ENCODE data around the gene CHD5. TPM values are rescaled to one million over a fixed set of nuclear protein-coding genes. Genes with fewer than 3 reads are reported as not detected.

CHD5 gene
- total RNA-seq, 1 experiment from 2014 or later = 0.53 TPM

DNA sequence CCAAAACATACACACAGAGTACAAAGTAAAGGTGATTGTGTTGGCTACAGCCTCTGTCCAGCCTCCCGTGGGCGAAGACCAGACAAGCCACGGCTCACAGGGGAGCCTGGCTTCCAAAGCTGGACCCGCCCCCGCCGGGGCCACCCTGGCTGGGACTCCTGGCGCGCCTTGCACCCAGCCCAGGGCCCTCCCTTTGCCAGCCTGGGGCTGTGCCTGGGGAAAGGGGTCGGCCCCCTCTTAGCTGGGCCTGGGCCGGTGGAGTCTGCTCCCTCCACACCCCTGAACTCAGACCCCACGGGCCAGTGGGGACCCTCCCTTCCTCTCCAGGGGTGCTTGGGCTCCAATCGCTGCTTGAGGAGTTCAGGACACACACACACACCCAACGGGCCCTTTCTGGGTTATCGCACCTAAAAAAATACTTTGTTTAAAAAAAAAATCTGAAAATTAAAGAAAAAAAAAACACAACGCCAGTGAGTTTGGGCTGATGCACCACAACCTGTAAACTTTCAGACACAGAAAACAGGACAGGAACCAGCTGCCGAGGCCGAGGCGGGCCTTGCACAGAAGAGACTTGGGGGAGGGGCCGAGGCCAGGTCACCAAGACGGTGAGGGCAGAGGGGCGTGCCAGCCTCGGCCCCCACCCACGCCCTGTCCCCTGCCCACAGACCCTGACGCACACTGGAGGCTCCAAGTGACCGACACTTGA, 78.1 kb downstream of the CHD5 start:
- peaks cover 9% of the 10 kb centered on the region for H3K4me1 ChIP-seq (replicated peaks)
- no peaks in the 10 kb centered on the region for H3K9me3 ChIP-seq (replicated peaks)
- no peaks in the 10 kb centered on the region for H3K36me3 ChIP-seq
- H3K27ac ChIP-seq = no peak overlapping the region
- no peaks in the 10 kb centered on the region for H3K27me3 ChIP-seq (replicated peaks)
- DNase-seq (ENCODE audit: low read depth in 1 of 2, low spot score in 2 of 2) = no peak
- no peak overlapping the region for H3K4me3 ChIP-seq

DNA sequence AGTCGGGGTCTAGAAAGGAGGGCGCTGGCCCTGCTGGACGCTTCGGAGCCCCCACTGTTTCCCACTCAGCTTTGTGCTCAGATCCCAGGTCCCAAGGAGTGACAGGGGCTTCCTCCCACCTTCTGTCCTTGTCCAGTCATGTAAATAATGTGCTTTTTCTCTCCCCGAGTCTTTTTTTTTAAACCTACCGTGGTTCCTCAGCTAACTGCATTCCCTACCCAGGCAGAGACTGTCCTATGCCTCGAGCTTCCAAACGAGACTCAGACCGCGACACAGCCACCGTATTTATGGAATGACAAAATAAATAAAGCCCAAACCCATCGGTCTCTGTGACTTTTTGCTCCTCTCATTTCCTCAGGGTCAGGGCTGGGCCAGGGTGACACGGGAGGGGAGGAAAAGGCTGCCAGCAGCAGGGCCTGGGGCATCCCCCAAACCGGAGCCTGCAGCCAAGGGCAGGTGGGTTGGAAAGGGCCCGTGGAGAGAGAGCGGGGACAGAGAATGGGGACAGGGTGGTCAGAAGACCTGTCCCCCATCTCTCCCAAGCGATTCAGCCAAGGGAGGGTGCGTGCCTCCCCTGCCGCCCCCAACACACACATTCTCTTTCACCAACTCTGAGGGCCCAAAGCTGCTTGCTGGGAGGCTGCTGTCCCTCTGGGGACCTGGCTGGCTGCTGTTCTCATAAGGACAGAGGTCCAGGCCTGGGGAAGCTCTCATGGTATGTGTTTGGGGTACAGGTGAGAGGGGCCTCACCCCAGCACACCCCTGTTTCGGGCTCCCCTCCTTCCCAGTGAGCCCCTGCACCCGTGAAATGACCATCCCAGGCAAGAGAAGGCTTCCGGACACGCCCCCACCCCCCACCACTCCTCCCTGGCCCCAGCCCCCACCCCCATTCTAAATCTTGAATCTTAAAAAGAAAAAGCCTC, 79.0 kb downstream of the CHD5 start:
- no peak for DNase-seq (ENCODE audit: low read depth in 1 of 2, low spot score in 2 of 2)
- no peaks in the 10 kb centered on the region for H3K9me3 ChIP-seq (replicated peaks)
- H3K4me1 ChIP-seq (replicated peaks) = peaks cover 9% of the 10 kb centered on the region
- no peaks in the 10 kb centered on the region for H3K36me3 ChIP-seq
- H3K4me3 ChIP-seq = no peak overlapping the region
- no peaks in the 10 kb centered on the region for H3K27me3 ChIP-seq (replicated peaks)
- no peak overlapping the region for H3K27ac ChIP-seq

DNA sequence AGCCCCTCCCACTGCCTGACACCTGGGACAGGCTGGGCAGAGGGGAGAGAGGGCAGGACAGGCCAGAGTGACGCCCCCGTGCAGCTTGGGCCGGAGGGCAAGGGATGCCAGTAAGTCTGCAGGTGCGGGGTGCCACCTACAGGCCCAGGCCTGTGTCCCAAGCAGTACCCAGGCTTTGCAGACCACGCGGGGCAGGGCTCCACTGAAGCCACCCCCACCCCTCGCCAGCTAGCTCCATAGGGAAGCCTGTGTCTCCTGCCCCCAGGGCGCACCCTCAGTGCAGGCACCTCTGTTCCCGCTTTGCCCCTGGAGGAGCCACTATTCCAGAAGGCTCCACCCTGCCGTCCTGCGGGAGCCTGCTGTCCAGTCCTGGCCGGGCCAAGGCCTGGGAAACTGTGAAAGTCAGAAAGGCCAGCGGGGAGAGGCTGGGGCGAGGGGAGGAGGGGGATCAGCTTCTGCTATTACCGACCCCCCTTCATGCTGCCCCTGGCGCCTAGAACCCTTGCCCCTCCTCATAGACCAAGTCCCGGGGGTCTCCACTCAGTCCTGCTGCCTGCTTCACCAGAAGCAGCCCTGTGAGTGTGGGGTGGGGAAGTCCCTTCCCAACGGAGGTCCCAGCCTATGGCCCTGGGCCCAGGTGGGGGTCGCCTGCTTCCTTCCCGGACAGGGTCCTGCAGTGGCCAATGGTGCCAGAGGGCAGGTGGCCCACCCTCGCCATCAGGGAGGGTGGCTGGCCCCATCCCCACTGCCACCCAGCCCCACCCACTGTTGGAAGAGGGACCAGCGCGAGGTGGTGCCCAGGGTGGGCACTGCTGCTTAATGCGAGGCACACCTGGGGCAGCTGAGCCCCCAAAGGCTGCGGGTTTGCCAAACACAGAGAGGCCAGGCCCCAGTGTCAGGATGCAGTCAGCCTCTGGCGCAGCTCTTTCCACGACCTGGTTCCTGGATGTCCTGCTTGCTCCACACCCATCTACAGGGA, 80.0 kb downstream of the CHD5 start:
- no peak for DNase-seq (ENCODE audit: low read depth in 1 of 2, low spot score in 2 of 2)
- Histone ChIP-seq H3K4me1 (replicated peaks) (peaks cover 9% of the 10 kb centered on the region), H3K9me3 (replicated peaks) (no peaks in the 10 kb centered on the region), H3K27me3 (replicated peaks) (no peaks in the 10 kb centered on the region), H3K27ac (no peak overlapping the region), H3K36me3 (no peaks in the 10 kb centered on the region), H3K4me3 (no peak overlapping the region)

DNA sequence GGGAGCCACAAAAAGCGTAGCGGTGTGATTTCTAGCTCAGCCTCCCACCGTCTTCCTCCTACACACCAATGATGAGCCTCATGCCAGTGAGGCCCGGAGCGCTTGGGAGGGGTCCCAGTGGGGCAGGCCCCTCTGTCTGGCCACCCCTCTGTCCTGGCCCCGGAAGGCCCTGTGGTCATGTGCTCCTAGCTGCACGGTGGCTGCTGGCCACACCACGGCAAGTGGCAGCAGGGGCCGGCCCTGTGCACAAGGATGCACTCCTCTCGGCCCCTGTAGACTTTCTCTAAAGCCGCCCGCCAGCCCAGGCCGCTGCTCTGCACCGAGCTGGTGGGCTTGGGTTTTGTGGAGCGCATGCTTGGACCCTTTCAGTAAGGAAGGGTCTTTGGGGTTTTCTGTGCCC, 80.8 kb downstream of the CHD5 start:
- H3K4me1 ChIP-seq (replicated peaks) = peaks cover 9% of the 10 kb centered on the region
- H3K4me3 ChIP-seq = no peak overlapping the region
- no peak overlapping the region for H3K27ac ChIP-seq
- no peaks in the 10 kb centered on the region for H3K36me3 ChIP-seq
- no peaks in the 10 kb centered on the region for H3K9me3 ChIP-seq (replicated peaks)
- DNase-seq (ENCODE audit: low read depth in 1 of 2, low spot score in 2 of 2) = no peak
- no peaks in the 10 kb centered on the region for H3K27me3 ChIP-seq (replicated peaks)

DNA sequence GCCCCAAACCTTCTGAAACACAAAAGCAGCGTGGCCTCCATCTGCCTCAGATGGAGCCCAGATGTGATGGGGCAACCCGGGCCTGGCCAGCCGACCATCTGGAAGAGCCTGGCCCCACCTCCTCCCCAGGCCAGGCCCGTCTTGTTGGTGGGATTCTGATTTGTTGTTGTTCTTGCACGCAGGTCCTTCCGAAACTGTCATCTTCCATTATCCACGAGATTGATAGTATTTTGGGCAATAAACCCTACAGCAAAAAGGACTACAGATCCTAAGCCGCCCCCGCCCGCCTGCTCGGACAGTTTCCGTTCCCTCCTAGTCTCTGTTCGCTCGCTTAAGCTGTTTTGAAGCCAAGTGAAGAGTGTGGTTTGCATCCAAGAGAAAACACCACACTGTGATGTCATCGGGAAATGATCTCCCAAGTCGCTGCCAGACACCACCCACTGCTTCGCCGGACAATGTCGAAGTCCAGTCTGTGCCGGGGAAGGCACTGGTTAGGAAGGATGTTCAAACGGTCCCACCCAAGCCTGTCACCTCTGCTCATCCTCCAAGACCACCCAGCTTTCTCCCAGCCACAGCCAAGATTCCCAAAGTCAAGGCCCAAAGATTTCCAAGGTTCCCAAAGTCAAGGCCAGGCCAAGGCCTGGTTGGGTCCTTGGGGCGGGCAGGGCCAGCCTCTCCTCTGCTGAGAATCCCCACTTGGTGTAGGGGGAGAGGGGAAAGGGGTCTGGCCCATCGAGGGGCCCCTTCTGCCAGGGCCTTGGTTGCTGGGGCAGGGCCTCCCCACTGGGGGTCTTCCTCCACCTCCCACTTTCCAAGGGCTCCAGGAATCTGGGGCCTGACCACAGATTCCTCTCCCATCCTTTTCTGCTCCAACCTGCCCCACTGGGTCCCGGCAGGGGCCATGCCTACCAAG, 81.6 kb downstream of the CHD5 start:
- H3K9me3 ChIP-seq (replicated peaks) = no peaks in the 10 kb centered on the region
- DNase-seq (ENCODE audit: low read depth in 1 of 2, low spot score in 2 of 2) = peak in 1 of 2 experiments; percentile 41
- peaks cover 9% of the 10 kb centered on the region for H3K4me1 ChIP-seq (replicated peaks)

DNA sequence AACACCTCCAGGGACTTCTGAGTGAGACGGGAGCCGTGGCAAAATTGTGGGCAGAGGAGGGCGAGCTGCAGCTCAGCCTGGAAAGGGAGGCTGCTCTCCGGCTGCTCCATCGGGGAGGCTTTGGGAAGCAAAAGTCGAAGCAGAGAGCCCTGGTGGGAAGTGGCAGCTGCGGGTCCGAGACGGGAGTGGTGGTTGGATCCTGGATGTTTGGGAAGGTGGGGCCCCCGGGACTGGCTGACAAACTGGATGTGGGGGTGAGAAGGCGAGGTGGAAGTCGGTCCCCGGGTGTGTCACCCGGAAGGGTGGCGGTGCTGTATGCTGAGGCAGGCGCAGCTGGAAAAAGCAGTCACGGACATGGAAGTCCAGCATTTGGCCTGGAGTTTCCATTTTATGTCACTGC, 82.3 kb downstream of the CHD5 start:
- no peaks in the 10 kb centered on the region for H3K36me3 ChIP-seq
- DNase-seq (ENCODE audit: low read depth in 1 of 2, low spot score in 2 of 2) = no peak
- no peak overlapping the region for H3K27ac ChIP-seq
- peaks cover 9% of the 10 kb centered on the region for H3K4me1 ChIP-seq (replicated peaks)
- no peaks in the 10 kb centered on the region for H3K27me3 ChIP-seq (replicated peaks)
- H3K4me3 ChIP-seq = no peak overlapping the region
- no peaks in the 10 kb centered on the region for H3K9me3 ChIP-seq (replicated peaks)

More for the DNA sequence above, 81.6 kb downstream of the CHD5 start:
- Histone ChIP-seq H3K36me3 (no peaks in the 10 kb centered on the region), H3K27ac (no peak overlapping the region; the same call in 1 of the 2 replicates), H3K4me3 (no peak overlapping the region), H3K27me3 (replicated peaks) (no peaks in the 10 kb centered on the region)

DNA sequence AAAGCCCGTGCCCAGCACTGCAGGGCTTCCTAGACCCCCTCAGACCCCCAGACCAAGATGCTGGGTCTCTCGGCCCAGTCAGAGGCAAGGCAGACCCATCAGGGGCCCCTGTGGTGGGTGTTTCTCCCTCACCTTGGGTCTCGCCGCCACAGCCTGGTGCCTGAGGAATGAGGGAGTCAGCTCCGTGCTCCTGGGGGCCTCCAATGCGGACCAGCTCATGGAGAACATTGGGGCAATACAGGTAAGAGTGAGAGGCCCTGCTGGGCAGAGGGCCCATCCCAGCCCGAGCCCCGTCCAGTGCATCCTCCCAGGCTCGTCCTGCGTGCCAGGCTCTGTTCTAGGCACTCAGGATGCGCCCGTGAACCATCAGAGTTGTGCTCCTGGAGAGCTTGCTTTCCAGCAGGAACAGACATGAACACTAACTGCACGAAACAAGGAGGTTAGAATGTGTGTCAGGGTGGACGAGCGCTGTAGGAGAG, 83.0 kb downstream of the CHD5 start:
- Histone ChIP-seq H3K27ac (no peak overlapping the region), H3K4me1 (replicated peaks) (peaks cover 9% of the 10 kb centered on the region), H3K9me3 (replicated peaks) (no peaks in the 10 kb centered on the region), H3K4me3 (no peak overlapping the region), H3K36me3 (no peaks in the 10 kb centered on the region), H3K27me3 (replicated peaks) (no peaks in the 10 kb centered on the region)
- no peak for DNase-seq (ENCODE audit: low read depth in 1 of 2, low spot score in 2 of 2)

DNA sequence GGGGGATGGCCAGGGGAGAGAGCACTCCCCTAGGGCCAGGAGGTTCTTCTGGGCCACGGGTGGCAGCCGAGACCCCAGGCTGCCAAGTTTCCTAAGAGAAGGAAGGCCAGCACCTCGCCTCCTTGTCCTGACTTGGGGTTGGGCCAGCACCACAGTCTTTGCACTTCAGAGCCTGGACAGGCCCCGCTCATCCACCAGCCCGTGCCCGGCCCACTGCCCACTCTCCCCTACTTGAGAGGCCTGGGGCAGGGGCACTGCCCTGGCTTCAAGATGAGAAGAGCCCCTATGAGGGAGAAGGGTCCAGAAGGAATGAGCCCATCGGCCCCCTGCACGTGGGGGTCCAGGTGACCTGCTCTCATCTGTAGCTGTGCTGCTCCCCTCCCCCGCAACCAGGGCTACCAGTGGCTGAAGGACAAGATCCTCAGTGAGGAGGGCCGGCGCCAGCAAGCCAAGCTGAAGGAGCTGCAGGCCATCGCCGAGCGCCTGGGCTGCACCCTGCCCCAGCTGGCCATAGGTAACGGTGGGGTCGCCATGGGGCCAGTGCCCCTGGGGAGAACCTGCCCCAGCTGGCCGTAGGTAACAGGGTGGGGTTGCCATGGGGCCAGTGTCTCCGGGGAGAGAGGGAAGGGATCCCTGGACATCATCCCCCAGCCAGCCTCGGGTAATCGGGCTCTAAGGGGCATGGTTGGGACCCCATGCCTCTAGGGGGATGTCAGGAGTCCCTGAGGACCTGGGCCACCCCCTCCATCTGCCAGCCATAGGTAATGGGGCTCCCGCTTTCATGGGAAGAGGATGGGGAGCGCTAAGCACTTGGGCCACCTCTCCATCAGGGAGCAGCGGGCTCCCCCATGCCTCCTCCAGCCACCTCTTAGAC, 83.6 kb downstream of the CHD5 start:
- H3K4me3 ChIP-seq = no peak overlapping the region
- H3K27me3 ChIP-seq (replicated peaks) = no peaks in the 10 kb centered on the region
- DNase-seq (ENCODE audit: low read depth in 1 of 2, low spot score in 2 of 2) = no peak
- no peak overlapping the region for H3K27ac ChIP-seq
- H3K4me1 ChIP-seq (replicated peaks) = peaks cover 9% of the 10 kb centered on the region
- H3K9me3 ChIP-seq (replicated peaks) = no peaks in the 10 kb centered on the region
- H3K36me3 ChIP-seq = no peaks in the 10 kb centered on the region

DNA sequence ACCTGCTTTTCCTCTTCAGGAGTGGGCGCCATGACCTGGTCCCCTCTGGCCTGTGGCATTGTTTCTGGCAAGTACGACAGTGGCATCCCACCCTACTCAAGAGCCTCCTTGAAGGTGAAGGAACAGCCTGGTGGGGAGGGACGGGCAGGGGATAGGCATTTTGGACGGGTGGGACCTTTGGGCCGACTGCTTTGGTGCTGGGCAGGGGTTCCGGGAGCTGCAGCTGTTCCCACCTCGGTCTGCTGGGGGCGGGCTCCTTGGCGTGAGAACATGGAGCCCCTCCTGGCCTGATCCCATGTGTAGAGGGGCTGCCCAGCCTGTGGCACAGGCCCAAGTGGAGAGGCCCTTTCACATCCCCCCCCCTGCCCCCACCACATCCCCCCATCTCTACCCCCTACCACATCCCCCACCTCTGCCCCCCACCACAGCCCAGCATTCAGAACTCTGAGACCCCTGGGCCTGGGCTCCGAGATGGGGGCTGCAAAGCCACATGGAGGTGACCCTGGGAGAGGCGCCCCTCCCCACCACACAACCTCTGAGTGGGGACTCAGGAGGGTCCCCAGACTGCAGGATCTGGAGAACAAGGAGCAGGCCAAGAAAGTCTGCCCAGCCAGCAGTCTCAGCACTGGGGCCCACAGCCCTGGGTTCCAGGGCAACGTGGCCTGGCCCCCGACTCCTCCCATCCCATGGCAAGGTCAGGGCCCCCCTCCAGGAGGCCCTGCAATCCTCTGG, 84.4 kb downstream of the CHD5 start:
- DNase-seq (ENCODE audit: low read depth in 1 of 2, low spot score in 2 of 2) = no peak
- Histone ChIP-seq H3K36me3 (no peaks in the 10 kb centered on the region), H3K9me3 (replicated peaks) (no peaks in the 10 kb centered on the region), H3K27me3 (replicated peaks) (no peaks in the 10 kb centered on the region), H3K4me3 (no peak overlapping the region), H3K27ac (no peak overlapping the region), H3K4me1 (replicated peaks) (peaks cover 9% of the 10 kb centered on the region)

DNA sequence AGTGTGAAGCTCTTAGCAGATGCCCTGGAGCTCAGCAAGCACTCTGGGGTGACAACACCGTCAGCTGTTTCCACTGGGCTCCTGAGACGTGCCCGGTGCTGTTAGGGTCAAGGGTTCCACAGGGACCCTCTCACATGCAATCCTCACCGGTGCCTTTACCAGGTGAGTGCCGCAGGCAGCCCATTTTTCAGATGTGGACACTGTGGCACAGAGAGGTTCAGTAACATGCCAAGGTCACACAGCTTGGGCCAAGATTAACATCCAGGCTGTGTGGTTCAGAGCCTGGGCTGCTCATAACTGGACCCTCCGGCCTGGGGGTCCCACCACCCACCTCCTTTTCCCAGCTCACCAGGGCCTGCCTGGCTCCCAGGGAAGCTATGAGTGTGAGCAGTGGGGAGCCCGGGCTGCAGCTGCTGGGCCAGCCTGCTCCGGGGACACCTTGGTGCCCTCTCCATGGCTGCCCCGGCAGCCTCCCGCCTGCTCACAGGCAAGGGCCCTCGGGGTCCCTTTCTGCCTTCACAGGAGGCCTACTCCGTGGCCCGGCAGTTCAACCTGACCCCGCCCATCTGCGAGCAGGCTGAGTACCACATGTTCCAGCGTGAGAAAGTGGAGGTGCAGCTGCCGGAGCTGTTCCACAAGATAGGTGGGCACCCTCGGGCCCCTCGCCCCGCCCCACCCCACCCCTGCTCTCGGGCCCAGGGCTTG, 85.2 kb downstream of the CHD5 start:
- no peaks in the 10 kb centered on the region for H3K27me3 ChIP-seq (replicated peaks)
- H3K4me3 ChIP-seq = no peak overlapping the region
- peaks cover 9% of the 10 kb centered on the region for H3K4me1 ChIP-seq (replicated peaks)
- no peaks in the 10 kb centered on the region for H3K9me3 ChIP-seq (replicated peaks)
- no peak for DNase-seq (ENCODE audit: low read depth in 1 of 2, low spot score in 2 of 2)
- no peaks in the 10 kb centered on the region for H3K36me3 ChIP-seq
- H3K27ac ChIP-seq = no peak overlapping the region

DNA sequence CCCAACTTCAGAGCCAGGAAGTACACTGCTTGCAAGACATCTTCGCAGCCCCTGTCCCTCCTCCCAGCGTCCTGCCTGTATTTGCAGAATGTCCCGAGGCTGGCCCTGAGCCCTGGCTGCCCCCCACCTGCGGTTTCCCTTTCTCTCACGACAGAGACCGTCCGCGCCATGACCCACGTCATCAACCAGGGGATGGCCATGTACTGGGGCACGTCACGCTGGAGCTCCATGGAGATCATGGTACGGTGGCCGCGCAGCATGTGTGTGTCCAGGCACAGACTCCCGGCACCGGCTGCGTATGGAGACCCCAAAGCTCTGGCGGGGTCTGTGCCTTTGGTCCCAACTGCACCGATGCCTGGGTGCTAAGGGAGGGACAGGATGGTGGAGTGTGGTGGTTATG, 85.9 kb downstream of the CHD5 start:
- H3K27ac ChIP-seq = no peak overlapping the region
- DNase-seq (ENCODE audit: low read depth in 1 of 2, low spot score in 2 of 2) = no peak
- H3K4me3 ChIP-seq = no peak overlapping the region
- no peaks in the 10 kb centered on the region for H3K9me3 ChIP-seq (replicated peaks)
- peaks cover 9% of the 10 kb centered on the region for H3K4me1 ChIP-seq (replicated peaks)
- no peaks in the 10 kb centered on the region for H3K36me3 ChIP-seq
- H3K27me3 ChIP-seq (replicated peaks) = no peaks in the 10 kb centered on the region
